Measurements from ENCODE around the gene TFF2.

DNA sequence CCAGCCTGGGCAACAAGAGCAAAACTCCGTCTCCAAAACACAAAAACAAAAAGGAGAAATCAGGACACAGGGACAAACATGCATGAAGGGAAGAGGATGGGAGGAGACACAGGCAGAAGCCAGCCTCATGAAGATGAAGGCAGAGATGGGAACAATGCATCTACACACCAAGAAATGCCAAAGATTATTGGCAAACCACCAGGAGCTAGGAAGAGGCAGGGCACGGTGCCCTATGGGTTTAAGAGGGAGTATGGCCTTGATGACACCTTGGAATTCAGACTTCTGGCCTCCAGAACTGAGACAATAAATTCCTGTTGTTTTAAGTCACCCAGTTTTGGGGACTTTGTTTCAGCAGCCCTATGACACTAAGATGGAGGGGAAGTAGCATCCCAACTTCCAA is 39.9 kb upstream of the TFF2 start:
- TF ChIP-seq, protein P1, sequence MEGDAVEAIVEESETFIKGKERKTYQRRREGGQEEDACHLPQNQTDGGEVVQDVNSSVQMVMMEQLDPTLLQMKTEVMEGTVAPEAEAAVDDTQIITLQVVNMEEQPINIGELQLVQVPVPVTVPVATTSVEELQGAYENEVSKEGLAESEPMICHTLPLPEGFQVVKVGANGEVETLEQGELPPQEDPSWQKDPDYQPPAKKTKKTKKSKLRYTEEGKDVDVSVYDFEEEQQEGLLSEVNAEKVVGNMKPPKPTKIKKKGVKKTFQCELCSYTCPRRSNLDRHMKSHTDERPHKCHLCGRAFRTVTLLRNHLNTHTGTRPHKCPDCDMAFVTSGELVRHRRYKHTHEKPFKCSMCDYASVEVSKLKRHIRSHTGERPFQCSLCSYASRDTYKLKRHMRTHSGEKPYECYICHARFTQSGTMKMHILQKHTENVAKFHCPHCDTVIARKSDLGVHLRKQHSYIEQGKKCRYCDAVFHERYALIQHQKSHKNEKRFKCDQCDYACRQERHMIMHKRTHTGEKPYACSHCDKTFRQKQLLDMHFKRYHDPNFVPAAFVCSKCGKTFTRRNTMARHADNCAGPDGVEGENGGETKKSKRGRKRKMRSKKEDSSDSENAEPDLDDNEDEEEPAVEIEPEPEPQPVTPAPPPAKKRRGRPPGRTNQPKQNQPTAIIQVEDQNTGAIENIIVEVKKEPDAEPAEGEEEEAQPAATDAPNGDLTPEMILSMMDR (IDR thresholded peaks at IDR 0.05; ENCODE audit: low read length) = no peak
- no peak for TF ChIP-seq EZH2 (IDR thresholded peaks at IDR 0.05; ENCODE audit: borderline replicate concordance, low read length)

Data from OCI-LY1 (cell line).